Left ventricle myocardium inferior (tissue), 1 donor: ENCODE results near the gene MICAL2. TPM values are rescaled to one million over a fixed set of nuclear protein-coding genes. Genes with fewer than 3 reads are reported as not detected.
A peak's percentile ranks its signal among the peaks of the same experiment; 100 is the strongest.

ENCODE experiments used
- DNase-seq: peaks from one replicate; pipeline ENCODE4 v3.0.0-alpha.2; 2020
- H3K27ac ChIP-seq: fragments of 200-600 bp; replicated peaks from 2 replicates; pipeline ENCODE4 v1.8.0; 2021
- H3K27me3 ChIP-seq: fragments of 200-600 bp; 2 replicates; pipeline ENCODE4 v1.8.0; 2021; ENCODE audit warnings: low read depth
- H3K36me3 ChIP-seq: fragments of 200-600 bp; 2 replicates; pipeline ENCODE4 v1.8.0; 2021
- H3K4me1 ChIP-seq: fragments of 200-600 bp; 2 replicates; pipeline ENCODE4 v1.8.0; 2021
- H3K4me3 ChIP-seq: fragments of 200-600 bp; 2 replicates; pipeline ENCODE4 v1.8.0; 2021; ENCODE audit warnings: mild to moderate bottlenecking, moderate library complexity
- H3K9me3 ChIP-seq: fragments of 200-600 bp; replicated peaks from 2 replicates; pipeline ENCODE4 v1.8.0; 2021
- CTCF ChIP-seq: fragments of 200-600 bp; IDR thresholded peaks from 2 replicates; pipeline ENCODE4 v1.8.0; 2021; ENCODE audit warnings: antibody characterized with exemption, mild to moderate bottlenecking, borderline replicate concordance
- intact Hi-C: fragments of 100-400 bp; cut with micrococcal nuclease; formaldehyde crosslinking; loops from one replicate; pipeline ENCODE4 v1.11.0; 2022
- total RNA-seq: library from RNA; stranded (reverse); fragmentation: NEBNext Ultra II Directional; extraction: Animal tissue kit (Norgen Biotek cat#: 25700); gene quantifications from one replicate; pipeline ENCODE4 v1.2.1, GENCODE V29; 2021
- donor health status: DM: no; HTN: yes; CAD: no; lungs with severe emphysema.

Gene MICAL2
- total RNA-seq, 1 donor from 2014 or later = 85.0 TPM

GRCh38 chr11:12166299-12167060 lies 56.1 kb downstream of the MICAL2 start:
- Histone ChIP-seq H3K4me1 (peaks cover 95% of the 10 kb centered on the region), H3K27ac (peak overlapping the region; percentile 93), H3K9me3 (no peaks in the 10 kb centered on the region), H3K4me3 (no peak overlapping the region), H3K27me3 (no peaks in the 10 kb centered on the region), H3K36me3 (peaks cover 12% of the 10 kb centered on the region)
- no peak for TF ChIP-seq CTCF
- intact Hi-C loops = no loop called here
- no peak for DNase-seq

GRCh38 chr11:12167061-12168000 lies 56.9 kb downstream of the MICAL2 start:
- Histone ChIP-seq H3K4me1 (peaks cover 89% of the 10 kb centered on the region), H3K36me3 (peaks cover 9% of the 10 kb centered on the region), H3K9me3 (peaks cover 5% of the 10 kb centered on the region), H3K4me3 (peak overlapping the region; percentile 5), H3K27ac (peak overlapping the region; percentile 93), H3K27me3 (no peaks in the 10 kb centered on the region)
- no peak for TF ChIP-seq CTCF
- no peak for DNase-seq
- intact Hi-C loops = no loop called here

GRCh38 chr11:12168114-12168513 lies 57.7 kb downstream of the MICAL2 start:
- H3K36me3 ChIP-seq = peaks cover 2% of the 10 kb centered on the region
- no peak overlapping the region for H3K4me3 ChIP-seq
- peaks cover 83% of the 10 kb centered on the region for H3K4me1 ChIP-seq
- intact Hi-C loops = no loop called here
- no peak for TF ChIP-seq CTCF
- H3K27ac ChIP-seq = peak overlapping the region; percentile 93
- peaks cover 5% of the 10 kb centered on the region for H3K9me3 ChIP-seq
- no peaks in the 10 kb centered on the region for H3K27me3 ChIP-seq
- DNase-seq = no peak

- no peak for DNase-seq
- Histone ChIP-seq H3K9me3 (peaks cover 5% of the 10 kb centered on the region), H3K36me3 (no peaks in the 10 kb centered on the region), H3K4me3 (no peak overlapping the region), H3K27ac (peak overlapping the region; percentile 62), H3K27me3 (no peaks in the 10 kb centered on the region), H3K4me1 (peaks cover 73% of the 10 kb centered on the region)
- TF ChIP-seq CTCF = no peak
- intact Hi-C loops = no loop called here
Observed at GRCh38 chr11:12169822-12170221, 59.4 kb downstream of the MICAL2 start.

- Histone ChIP-seq H3K27me3 (no peaks in the 10 kb centered on the region), H3K36me3 (no peaks in the 10 kb centered on the region), H3K9me3 (peaks cover 5% of the 10 kb centered on the region), H3K4me3 (no peak overlapping the region), H3K4me1 (peaks cover 66% of the 10 kb centered on the region), H3K27ac (peak overlapping the region; percentile 62)
- no peak for TF ChIP-seq CTCF
- no peak for DNase-seq
- intact Hi-C loops = no loop called here
Observed at GRCh38 chr11:12170501-12170900, 60.1 kb downstream of the MICAL2 start.
